Endothelial cell of umbilical vein (primary cell): ENCODE data around the gene CDC42. TPM values are rescaled to one million over a fixed set of nuclear protein-coding genes. Genes with fewer than 3 reads are reported as not detected.

Experiments used
- BruUV-seq: library from RNA; stranded (reverse); fragments of 400-500 nt; replicated peaks from 2 replicates; lab custom pipeline; 2021; lab: Mats Ljungman, UMichigan
- CTCF ChIA-PET: fragments of 300-600, 350-600 bp; sonication (Branson Sonifier 250); formaldehyde crosslinking; loops from one replicate; lab custom pipeline; 2021; ENCODE audit warnings: antibody characterized with exemption, inconsistent platforms; lab: Charles Lee
- POLR2A ChIA-PET: fragments of 300-600, 350-600 bp; sonication (Branson Sonifier 250); formaldehyde crosslinking; loops from one replicate; lab custom pipeline; 2021; ENCODE audit warnings: antibody characterized with exemption, inconsistent platforms; lab: Charles Lee
- DNase-seq: peaks from one replicate; pipeline ENCODE4 v3.0.0-alpha.2; 2011; ENCODE audit warnings: low read depth, low spot score
- FAIRE-seq: peaks from 2 replicates; lab custom pipeline; 2011; peaks lifted over from hg19 to GRCh38; lab: Jason Lieb, UNC
- H2AFZ ChIP-seq: 2 replicates; pipeline ENCODE4 v1.6.0; 2012; ENCODE audit warnings: low read depth, low read length, control low read depth, inconsistent platforms
- H3K27ac ChIP-seq: 2 replicates; pipeline ENCODE4 v1.5.1; 2011; ENCODE audit warnings: low read depth, mild to moderate bottlenecking, control low read depth, low read length, moderate library complexity; ENCODE audit not compliant: insufficient read depth
- H3K27me3 ChIP-seq, 2 experiments: 2 replicates each; pipeline versions ENCODE4 v1.6.0 to v1.6.1; 2011; ENCODE audit warnings: low read length in 2 of 2, mixed read lengths in 1 of 2; ENCODE audit not compliant: control insufficient read depth in 2 of 2, insufficient read depth in 2 of 2
- H3K36me3 ChIP-seq, 2 experiments: 2 replicates in 1 of 2; 3 replicates in 1 of 2; pipeline ENCODE4 v1.5.1; 2011; ENCODE audit warnings: low read length in 2 of 2, mild to moderate bottlenecking in 1 of 2, moderate library complexity in 1 of 2; ENCODE audit not compliant: control insufficient read depth in 2 of 2, insufficient read depth in 2 of 2; ENCODE audit errors: extremely low read depth in 1 of 2
- H3K4me1 ChIP-seq: 3 replicates; pipeline ENCODE4 v1.5.1; 2011; ENCODE audit warnings: mild to moderate bottlenecking, low read length; ENCODE audit not compliant: control insufficient read depth, insufficient read depth; ENCODE audit errors: extremely low read depth
- H3K4me2 ChIP-seq: 2 replicates; pipeline ENCODE4 v1.6.1; 2011; ENCODE audit warnings: low read length, control low read depth, mixed read lengths; ENCODE audit not compliant: insufficient read depth
- H3K4me3 ChIP-seq, 3 experiments: fragments of 200-600 bp in 1 of 3; sonication (generic), shearing (Covaris generic) in 1 of 3; replicated peaks in 1 of 3; 2 replicates each; pipeline ENCODE4 v1.5.1; 2011 to 2016; ENCODE audit warnings: control low read depth in 3 of 3, low read length in 3 of 3, mild to moderate bottlenecking in 2 of 3, inconsistent platforms in 1 of 3, low read depth in 1 of 3, moderate library complexity in 1 of 3; ENCODE audit not compliant: insufficient read depth in 1 of 3
- H3K79me2 ChIP-seq: 2 replicates; pipeline ENCODE4 v1.6.0; 2012; ENCODE audit warnings: low read length, inconsistent platforms; ENCODE audit not compliant: control insufficient read depth, insufficient read depth
- H3K9ac ChIP-seq: replicated peaks from 2 replicates; pipeline ENCODE3; 2011; ENCODE audit warnings: low read length, control low read depth; ENCODE audit not compliant: insufficient read depth; ENCODE audit errors: extremely low read depth
- H3K9me1 ChIP-seq: replicated peaks from 3 replicates; pipeline ENCODE4 v1.6.0; 2011; ENCODE audit warnings: mild to moderate bottlenecking, low read length; ENCODE audit not compliant: control insufficient read depth, insufficient read depth; ENCODE audit errors: extremely low read depth
- H3K9me3 ChIP-seq: replicated peaks from 2 replicates; pipeline ENCODE4 v1.5.1; 2012; ENCODE audit warnings: low read length, inconsistent platforms; ENCODE audit not compliant: control insufficient read depth, insufficient read depth
- H4K20me1 ChIP-seq: replicated peaks from 2 replicates; pipeline ENCODE3; 2011; ENCODE audit warnings: mild to moderate bottlenecking, low read length; ENCODE audit not compliant: control insufficient read depth, insufficient read depth; ENCODE audit errors: extremely low read depth
- EZH2 ChIP-seq: IDR thresholded peaks from 2 replicates; pipeline ENCODE4 v1.6.1; 2012; ENCODE audit warnings: borderline replicate concordance, low read depth, mild to moderate bottlenecking, moderate library complexity, low read length, inconsistent platforms; ENCODE audit not compliant: severe bottlenecking
- FOS ChIP-seq: IDR thresholded peaks from 2 replicates; pipeline ENCODE4 v1.6.1; 2011; ENCODE audit warnings: mild to moderate bottlenecking, low read length, moderate library complexity, borderline replicate concordance; ENCODE audit not compliant: insufficient read depth
- JUN ChIP-seq: IDR thresholded peaks from 2 replicates; pipeline ENCODE4 v1.6.1; 2011; ENCODE audit warnings: borderline replicate concordance, low read depth; ENCODE audit not compliant: insufficient read length, insufficient read depth
- MYC ChIP-seq: IDR thresholded peaks from one replicate; pipeline ENCODE4 v1.6.1; 2011; ENCODE audit warnings: mild to moderate bottlenecking, low read depth, low read length
- POLR2A ChIP-seq: IDR thresholded peaks from 2 replicates; pipeline ENCODE4 v1.6.1; 2012; ENCODE audit warnings: low read depth, mild to moderate bottlenecking, control low read depth, low read length
- POLR2AphosphoS5 ChIP-seq: IDR thresholded peaks from 2 replicates; pipeline ENCODE4 v1.6.1; 2012; ENCODE audit warnings: low read depth, mild to moderate bottlenecking, control low read depth, low read length, moderate library complexity; ENCODE audit not compliant: insufficient read depth
- dilution Hi-C: fragments of 300-500 bp; cut with MboI; formaldehyde crosslinking; loops from one replicate; pipeline ENCODE4 v1.15.0; 2019; ENCODE audit warnings: low sequenced_read_pairs; ENCODE audit not compliant: extremely low pct_ligation_motif_present
- intact Hi-C: fragments of 100-400 bp; cut with micrococcal nuclease; formaldehyde crosslinking; loops from one replicate; pipeline ENCODE4 v1.10.0; 2022
- polyA plus RNA-seq, 4 experiments: library from polyadenylated mRNA; depleted of rRNA in 3 of 4; stranded (reverse) in 3 of 4; unstranded in 1 of 4; fragments of >200 nt; gene quantifications; 2 replicates each; pipeline versions ENCODE4 v1.2.1 to v1.2.3, GENCODE V29; 2011 to 2012; ENCODE audit warnings: missing spikeins in 1 of 4
- total RNA-seq: library from RNA; stranded (reverse); gene quantifications from 2 replicates; pipeline ENCODE4 v1.2.3, GENCODE V29; 2021
- TF ChIP-seq, protein P1 (sequence below): IDR thresholded peaks from 2 replicates; pipeline ENCODE4 v1.6.1; 2011; ENCODE audit not compliant: insufficient read depth, insufficient read length
- TF ChIP-seq, protein P2 (sequence below), 2 donors: IDR thresholded peaks; 1 replicate in 1 of 2; 2 replicates in 1 of 2; pipeline ENCODE4 v1.5.1; 2011; ENCODE audit warnings: low read length in 2 of 2, mild to moderate bottlenecking in 2 of 2, moderate library complexity in 2 of 2, control low read depth in 1 of 2, inconsistent platforms in 1 of 2, low read depth in 1 of 2; ENCODE audit not compliant: insufficient read depth in 1 of 2; ENCODE audit errors: extremely low read depth in 1 of 2

The CDC42 gene
- total and polyA plus RNA-seq, 2 donors (not counting 3 experiments of a cell fraction or from before 2014, with no cell fraction given): 199 to 381 TPM

DNA sequence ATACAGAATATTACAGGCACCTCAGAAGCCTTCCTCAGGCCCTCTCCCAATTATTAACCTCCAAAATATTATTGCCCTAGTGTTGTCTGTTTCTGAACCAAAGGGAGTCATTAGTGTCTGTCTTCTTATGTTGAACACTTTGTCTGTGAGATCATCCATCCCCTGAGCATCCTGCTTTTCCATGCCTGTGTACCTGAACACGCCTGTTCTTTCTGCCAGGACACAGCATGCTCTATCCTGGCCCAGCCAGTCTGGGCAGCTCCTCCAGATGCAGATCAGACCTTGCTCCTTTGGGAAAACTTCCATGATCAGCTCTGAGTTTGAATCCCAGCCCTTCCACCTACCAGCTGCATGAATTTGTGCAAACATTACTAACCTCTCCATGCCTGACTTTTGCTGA lies 11.0 kb upstream of the CDC42 start:
- Histone ChIP-seq H3K4me1 (peaks cover 11% of the 10 kb centered on the region), H4K20me1 (no peaks in the 10 kb centered on the region), H3K36me3 (no peaks in the 10 kb centered on the region), H2AFZ (no peak overlapping the region), H3K27me3 (no peaks in the 10 kb centered on the region), H3K9me3 (no peaks in the 10 kb centered on the region), H3K27ac (no peak overlapping the region), H3K4me2 (no peak overlapping the region), H3K4me3 (no peak overlapping the region), H3K9me1 (no peaks in the 10 kb centered on the region), H3K79me2 (no peaks in the 10 kb centered on the region), H3K9ac (no peak overlapping the region)
- DNase-seq (no peak), FAIRE-seq (no peak)
- TF ChIP-seq FOS: no peak
- TF ChIP-seq MYC: no peak
- ChIA-PET POLR2A (no interaction called here), CTCF (interaction anchor here (0.6 to 2.0 kb wide), 2 partner anchors 8 to 17 kb away, joined by 3 to 5 read pairs; no protein-coding TSS in a partner anchor)
- no TSS peak for BruUV-seq
- dilution Hi-C loops: no loop called here
- intact Hi-C loops: no loop called here

DNA sequence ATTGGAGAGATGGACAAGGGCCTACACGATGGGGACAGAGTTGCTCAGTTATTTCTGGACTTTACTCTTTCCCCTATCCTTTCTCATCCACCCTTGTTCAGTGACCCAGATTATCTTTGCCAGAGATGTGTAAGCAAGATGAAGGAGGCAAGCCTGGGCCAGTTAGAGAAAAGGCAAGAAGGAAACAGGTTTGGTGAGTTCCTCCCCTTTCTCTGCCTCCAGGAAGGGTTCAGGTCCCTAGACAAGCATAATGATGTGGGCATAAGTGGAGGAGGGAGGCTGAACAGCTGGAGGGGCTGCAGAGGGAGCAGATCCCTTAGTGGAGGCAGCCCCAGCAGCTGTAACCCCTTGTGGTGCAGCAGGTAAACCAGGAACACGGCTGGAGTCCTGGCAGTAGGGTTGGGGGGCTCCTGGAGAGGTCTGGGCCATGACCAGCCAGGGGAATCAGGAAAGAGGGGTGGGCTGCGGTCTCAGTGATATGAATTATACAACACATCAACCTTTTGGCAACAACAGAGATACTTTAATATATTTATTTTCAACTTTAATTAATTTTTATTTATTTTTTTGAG lies 9.2 kb upstream of the CDC42 start:
- Histone ChIP-seq H3K9ac (no peak overlapping the region), H3K79me2 (no peaks in the 10 kb centered on the region), H3K27me3 (no peaks in the 10 kb centered on the region), H3K36me3 (no peaks in the 10 kb centered on the region), H3K4me1 (peaks cover 11% of the 10 kb centered on the region), H3K9me3 (no peaks in the 10 kb centered on the region), H3K4me2 (no peak overlapping the region), H4K20me1 (no peaks in the 10 kb centered on the region), H2AFZ (no peak overlapping the region), H3K4me3 (no peak overlapping the region), H3K9me1 (no peaks in the 10 kb centered on the region), H3K27ac (no peak overlapping the region)
- TF ChIP-seq MYC: no peak
- TF ChIP-seq POLR2A: no peak
- TF ChIP-seq, protein P1, sequence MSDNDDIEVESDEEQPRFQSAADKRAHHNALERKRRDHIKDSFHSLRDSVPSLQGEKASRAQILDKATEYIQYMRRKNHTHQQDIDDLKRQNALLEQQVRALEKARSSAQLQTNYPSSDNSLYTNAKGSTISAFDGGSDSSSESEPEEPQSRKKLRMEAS: no peak
- no peak for TF ChIP-seq POLR2AphosphoS5
- TF ChIP-seq, protein P2, sequence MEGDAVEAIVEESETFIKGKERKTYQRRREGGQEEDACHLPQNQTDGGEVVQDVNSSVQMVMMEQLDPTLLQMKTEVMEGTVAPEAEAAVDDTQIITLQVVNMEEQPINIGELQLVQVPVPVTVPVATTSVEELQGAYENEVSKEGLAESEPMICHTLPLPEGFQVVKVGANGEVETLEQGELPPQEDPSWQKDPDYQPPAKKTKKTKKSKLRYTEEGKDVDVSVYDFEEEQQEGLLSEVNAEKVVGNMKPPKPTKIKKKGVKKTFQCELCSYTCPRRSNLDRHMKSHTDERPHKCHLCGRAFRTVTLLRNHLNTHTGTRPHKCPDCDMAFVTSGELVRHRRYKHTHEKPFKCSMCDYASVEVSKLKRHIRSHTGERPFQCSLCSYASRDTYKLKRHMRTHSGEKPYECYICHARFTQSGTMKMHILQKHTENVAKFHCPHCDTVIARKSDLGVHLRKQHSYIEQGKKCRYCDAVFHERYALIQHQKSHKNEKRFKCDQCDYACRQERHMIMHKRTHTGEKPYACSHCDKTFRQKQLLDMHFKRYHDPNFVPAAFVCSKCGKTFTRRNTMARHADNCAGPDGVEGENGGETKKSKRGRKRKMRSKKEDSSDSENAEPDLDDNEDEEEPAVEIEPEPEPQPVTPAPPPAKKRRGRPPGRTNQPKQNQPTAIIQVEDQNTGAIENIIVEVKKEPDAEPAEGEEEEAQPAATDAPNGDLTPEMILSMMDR (IDR thresholded peaks at IDR 0.05; ENCODE audit: extremely low read depth in 1 of 2, insufficient read depth in 1 of 2, low read depth in 1 of 2, low read length in 2 of 2): no peak
- no peak for TF ChIP-seq JUN
- TF ChIP-seq EZH2: no peak
- dilution Hi-C loops (no loop called here), intact Hi-C loops (no loop called here)
- CTCF ChIA-PET: no interaction called here
- FAIRE-seq (no peak), DNase-seq (no peak)
- no TSS peak for BruUV-seq
- POLR2A ChIA-PET: no interaction called here
